Smooth muscle cell of the brain vasculature (primary cell): ENCODE measurements around the gene RFPL4AL1.
"Not testable (repeated sequence)": the region's sequence is repeated elsewhere in the genome, so short reads cannot be mapped to it uniquely, and the experiment has no call there.

Experiments used
- DNase-seq: peaks from one replicate; pipeline ENCODE4 v3.0.0-alpha.2; 2012; ENCODE audit warnings: low read depth, low spot score

Gene RFPL4AL1

DNA sequence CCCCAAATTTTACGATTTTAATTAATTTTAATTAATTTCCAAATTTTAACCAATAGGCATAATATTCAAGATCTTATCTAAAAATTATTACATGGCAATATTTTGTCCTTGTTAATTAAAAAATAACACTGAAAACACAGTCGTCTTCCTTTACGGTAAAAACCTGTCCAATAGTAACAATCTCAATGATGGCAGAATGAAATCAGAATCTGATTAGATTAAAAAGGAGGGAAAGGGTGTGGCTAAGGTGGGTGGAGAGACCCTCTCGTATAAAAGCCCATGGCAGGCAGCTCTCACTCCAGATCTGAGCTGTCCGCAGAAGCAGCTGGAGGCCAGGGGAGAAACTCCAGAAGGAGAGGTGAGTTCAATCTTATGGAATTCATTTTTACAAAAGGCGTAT is at the start of gene RFPL4AL1:
Gene RFPL4AL1, plus strand, starts transcription at position 301 of the 400 bp plus-strand sequence. CDS start 2,687 bp downstream, outside the sequence.
- DNase-seq: not testable (repeated sequence)

DNA sequence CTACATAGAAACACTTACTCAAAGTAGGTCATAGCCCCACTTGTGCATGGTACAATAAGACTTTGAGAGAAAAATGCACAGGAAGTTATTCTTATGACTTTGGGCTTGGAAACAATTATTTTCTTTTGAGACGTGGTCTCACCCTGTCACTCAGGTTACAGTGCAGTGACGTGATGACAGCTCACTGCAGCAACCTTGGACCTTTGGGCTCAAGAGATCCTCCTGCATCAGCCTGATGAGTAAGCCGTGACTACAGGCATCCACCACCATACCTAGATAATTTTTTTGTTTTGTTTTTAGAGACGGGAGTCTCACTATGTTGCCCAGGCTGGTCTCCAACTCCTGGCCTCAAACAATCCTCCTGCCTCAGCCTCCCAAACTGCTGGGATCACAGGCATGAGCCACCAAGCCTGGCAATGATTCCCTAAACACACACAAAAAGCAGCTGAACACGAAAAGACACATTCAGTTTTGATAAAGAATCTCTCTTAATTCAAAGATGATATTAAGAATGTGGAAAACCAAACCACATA is 48.6 kb upstream of the RFPL4AL1 start:
- DNase-seq: no peak

- DNase-seq: no peak
Observed at GRCh38 chr19:55720801-55721200, 48.1 kb upstream of the RFPL4AL1 start.

- DNase-seq: no peak
Observed at GRCh38 chr19:55723491-55723890, 45.4 kb upstream of the RFPL4AL1 start.

DNA sequence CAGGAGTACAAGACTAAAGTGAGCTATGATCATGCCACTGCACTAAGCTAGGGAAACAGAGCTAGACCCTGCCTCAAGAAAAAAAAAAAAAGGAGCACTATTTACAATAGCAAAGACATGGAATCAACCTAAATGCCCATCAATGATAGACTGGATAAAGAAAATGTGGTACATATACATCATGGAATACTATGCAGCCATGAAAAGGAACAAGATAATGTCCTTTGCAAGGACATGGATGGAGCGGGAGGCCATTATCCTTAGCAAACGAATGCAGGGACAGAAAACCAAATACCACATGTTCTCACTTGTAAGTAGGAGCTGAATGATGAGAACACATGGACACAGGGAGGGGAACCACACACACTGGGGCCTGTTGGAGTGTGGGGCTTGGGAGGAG is 38.5 kb upstream of the RFPL4AL1 start:
- DNase-seq: not testable (repeated sequence)

DNA sequence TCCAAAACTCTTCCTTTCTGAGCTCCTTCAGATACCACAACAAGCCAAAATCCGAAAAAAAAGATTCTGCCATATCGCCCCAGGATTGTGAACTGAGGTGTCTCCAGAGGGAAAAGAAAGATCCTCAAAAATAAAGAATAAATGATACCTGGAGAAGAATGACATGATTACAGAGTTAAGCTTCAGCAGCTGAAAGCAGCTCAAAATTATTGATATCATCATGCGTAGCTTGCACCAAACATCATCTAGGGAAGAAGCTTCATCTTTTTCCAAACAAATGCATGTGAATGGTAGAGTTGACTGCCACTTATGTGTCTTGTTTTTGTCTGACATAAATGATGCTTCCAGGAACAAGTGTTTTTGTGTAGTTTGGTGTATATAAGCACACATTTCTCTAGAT is 30.6 kb upstream of the RFPL4AL1 start, which contains the start of gene NLRP9:
Gene NLRP9, minus strand, starts transcription at position 101 of the 400 bp plus-strand sequence. Its CDS starts 28 bp downstream, at position 73.
- DNase-seq: no peak

DNA sequence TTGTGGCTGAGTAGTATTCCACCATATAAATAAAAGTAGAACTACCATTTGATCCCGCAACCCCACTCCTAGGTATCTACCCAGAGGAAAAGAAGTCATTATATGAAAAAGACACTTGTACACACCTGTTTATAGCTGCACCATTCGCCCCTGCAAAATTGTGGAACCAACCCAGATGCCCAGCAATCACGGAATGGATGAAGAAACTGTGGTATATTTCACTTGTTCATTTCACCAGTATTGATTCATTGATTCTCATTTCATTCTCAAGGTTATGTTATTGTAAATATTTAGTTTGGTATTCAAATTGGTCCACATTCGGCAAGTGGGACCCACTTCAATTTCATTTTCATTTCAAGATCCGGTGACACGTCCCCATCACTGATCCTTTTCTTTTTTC is 18.2 kb upstream of the RFPL4AL1 start:
- no peak for DNase-seq

- DNase-seq: no peak
Observed at GRCh38 chr19:55753401-55753800, 15.5 kb upstream of the RFPL4AL1 start.

- DNase-seq: not testable (repeated sequence)
Observed at GRCh38 chr19:55756808-55757207, 12.1 kb upstream of the RFPL4AL1 start.

- not testable (repeated sequence) for DNase-seq
Observed at GRCh38 chr19:55758797-55759196, 10.1 kb upstream of the RFPL4AL1 start, which contains the start of gene RFPL4A. RFPL4A (plus strand) TSS chr19:55759097; CDS start chr19:55761801, 2,704 bp downstream.

DNA sequence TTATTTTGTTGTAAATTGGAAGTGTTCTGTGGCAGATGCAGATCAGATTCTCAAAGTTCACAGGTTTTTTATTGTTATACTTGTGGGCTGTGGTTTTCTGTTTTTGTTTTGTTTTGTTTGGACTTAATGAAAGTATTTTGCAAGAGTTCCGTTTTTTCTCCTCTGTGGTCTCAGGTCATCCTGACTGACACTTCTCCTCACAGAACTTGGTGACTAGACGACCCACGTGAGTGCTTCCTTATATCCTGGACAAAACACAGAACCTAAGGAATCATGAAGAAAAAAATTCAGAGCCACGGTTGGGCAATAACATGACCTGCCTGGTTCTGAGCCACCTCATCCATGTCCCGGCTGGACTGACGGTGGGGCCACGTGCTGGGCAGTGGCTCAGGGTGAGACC is 2.5 kb upstream of the RFPL4AL1 start:
- no peak for DNase-seq

GRCh38 chr19:55769632-55770031 is 714 bp downstream of the RFPL4AL1 start:
- DNase-seq: not testable (repeated sequence)

DNA sequence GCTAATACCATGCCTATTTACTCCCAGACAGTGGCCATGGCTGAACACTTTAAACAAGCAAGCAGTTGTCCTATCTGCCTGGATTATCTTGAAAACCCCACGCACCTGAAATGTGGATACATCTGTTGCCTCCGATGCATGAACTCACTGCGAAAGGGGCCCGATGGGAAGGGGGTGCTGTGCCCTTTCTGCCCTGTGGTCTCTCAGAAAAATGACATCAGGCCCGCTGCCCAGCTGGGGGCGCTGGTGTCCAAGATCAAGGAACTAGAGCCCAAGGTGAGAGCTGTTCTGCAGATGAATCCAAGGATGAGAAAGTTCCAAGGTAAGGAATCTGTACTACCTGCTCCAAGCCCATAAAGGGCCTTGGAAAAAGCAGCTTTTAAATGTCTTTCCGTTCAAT is 8.6 kb downstream of the RFPL4AL1 start:
- no peak for DNase-seq

DNA sequence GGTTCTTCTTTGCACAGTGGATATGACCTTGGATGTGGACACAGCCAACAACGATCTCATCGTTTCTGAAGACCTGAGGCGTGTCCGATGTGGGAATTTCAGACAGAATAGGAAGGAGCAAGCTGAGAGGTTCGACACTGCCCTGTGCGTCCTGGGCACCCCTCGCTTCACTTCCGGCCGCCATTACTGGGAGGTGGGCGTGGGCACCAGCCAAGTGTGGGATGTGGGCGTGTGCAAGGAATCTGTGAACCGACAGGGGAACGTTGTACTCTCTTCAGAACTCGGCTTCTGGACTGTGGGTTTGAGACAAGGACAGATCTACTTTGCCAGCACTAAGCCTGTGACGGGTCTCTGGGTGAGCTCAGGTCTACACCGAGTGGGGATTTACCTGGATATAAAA is 9.4 kb downstream of the RFPL4AL1 start:
- DNase-seq: no peak

DNA sequence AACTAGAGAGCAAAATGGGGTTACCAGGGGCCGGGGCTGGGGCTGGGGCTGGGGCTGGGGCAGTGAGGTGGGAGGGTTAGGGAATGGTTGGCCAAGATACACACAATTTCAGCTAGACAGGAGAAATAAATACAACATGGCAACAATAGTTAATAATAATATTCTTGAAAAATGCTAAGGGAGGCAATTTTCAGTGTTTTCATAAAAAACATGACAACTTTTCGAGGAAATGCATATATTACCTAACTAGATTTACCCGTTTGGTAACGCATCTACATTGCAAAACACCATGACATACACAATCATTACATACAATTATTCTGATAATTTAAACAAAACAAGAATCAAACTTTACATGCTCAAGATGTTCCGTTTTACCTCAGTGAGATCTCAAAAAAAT is 12.2 kb downstream of the RFPL4AL1 start:
- no peak for DNase-seq

DNA sequence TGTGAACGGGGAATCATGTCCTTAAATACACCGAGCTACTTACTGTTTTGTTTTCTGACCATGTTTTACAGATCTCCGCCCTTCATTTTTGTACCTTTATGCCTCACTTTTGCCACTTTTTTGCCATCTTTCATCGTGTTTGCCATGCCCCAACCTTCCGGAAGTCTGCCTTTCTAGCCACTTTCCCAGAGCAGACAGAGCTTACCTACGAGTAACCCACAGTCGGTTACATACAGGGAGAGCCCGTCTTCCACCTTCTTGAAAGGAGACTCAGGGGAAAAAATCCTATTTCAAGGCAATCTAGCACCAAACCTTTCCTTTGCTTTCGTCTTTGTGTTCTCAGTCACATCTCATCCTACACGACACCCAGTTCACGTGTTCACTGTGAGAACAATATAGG is 26.1 kb downstream of the RFPL4AL1 start:
- no peak for DNase-seq

- DNase-seq: no peak
Observed at GRCh38 chr19:55801416-55801815, 32.5 kb downstream of the RFPL4AL1 start.

GRCh38 chr19:55802281-55802680 is 33.4 kb downstream of the RFPL4AL1 start:
- DNase-seq: no peak

- no peak for DNase-seq
Observed at GRCh38 chr19:55809381-55810058, 40.6 kb downstream of the RFPL4AL1 start.

GRCh38 chr19:55811340-55811739 is 42.4 kb downstream of the RFPL4AL1 start:
- no peak for DNase-seq

DNA sequence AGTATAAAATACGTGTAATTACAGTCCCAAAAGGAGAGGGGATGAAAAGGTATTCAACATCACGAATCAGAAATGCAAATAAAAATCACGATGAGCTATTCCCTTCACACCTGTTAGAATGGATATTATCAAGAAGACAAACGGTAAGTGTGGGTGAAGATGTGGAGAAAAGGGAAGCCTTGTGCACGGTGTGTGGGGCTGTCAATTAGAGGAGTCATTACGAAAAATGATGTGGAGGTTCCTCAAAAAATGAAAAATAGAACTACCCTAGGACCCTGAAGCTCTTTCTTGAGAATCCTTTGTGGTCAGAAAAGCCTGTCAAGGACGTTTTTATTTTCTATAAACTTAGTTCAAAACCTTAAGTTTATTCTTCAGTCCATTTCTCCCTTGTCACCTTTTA is 43.5 kb downstream of the RFPL4AL1 start:
- no peak for DNase-seq

DNA sequence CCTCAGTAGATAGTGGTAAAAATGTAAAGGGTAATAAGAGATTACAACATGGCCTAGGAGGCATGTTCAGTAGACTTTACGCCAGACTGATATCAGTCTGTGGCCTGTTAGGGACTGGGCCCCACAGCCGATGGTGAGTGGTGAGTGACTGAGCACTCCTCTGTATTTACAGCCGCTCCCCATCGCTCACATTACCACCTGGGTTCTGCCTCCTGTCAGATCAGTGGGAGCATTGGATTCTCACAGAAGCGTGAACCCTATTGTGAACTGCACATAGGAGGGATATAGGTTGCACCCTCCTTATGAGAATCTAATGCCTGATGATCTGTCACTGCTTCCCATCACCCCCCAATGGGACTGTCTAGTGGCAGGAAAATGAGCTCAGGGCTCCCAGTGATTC is 45.0 kb downstream of the RFPL4AL1 start:
- no peak for DNase-seq

GRCh38 chr19:55820037-55820436 is 51.1 kb downstream of the RFPL4AL1 start:
- DNase-seq: no peak
